Suprapubic skin (tissue), 4 donors: ENCODE data around the gene NCAPH2. TPM values are rescaled to one million over a fixed set of nuclear protein-coding genes. Genes with fewer than 3 reads are reported as not detected.

Experiments used
- DNase-seq, 2 donors: peaks; one replicate each; pipeline ENCODE4 v3.0.0-alpha.2; 2019; ENCODE audit warnings: low spot score in 2 of 2
- H3K27ac ChIP-seq: fragments of 200-600 bp; sonication (generic); one replicate; pipeline ENCODE4 v1.5.1; 2019
- H3K27me3 ChIP-seq: fragments of 200-600 bp; sonication (generic); one replicate; pipeline ENCODE4 v1.5.1; 2019
- H3K36me3 ChIP-seq: fragments of 200-600 bp; sonication (generic); one replicate; pipeline ENCODE4 v1.5.1; 2019
- H3K4me1 ChIP-seq: fragments of 200-600 bp; sonication (generic); one replicate; pipeline ENCODE4 v1.5.1; 2019
- H3K4me3 ChIP-seq: fragments of 200-600 bp; sonication (generic); one replicate; pipeline ENCODE4 v1.5.1; 2019; ENCODE audit warnings: mild to moderate bottlenecking
- H3K9me3 ChIP-seq: fragments of 200-600 bp; sonication (generic); one replicate; pipeline ENCODE4 v1.5.1; 2019
- CTCF ChIP-seq, 2 donors: fragments of 200-600 bp in 1 of 2; fragments of 450-650 bp in 1 of 2; sonication (generic) in 1 of 2; IDR thresholded peaks; one replicate each; pipeline ENCODE4 v1.5.1; 2016 to 2019; ENCODE audit warnings: antibody characterized with exemption in 2 of 2, mild to moderate bottlenecking in 1 of 2, moderate library complexity in 1 of 2
- EP300 ChIP-seq: sonication (generic); formaldehyde crosslinking; IDR thresholded peaks from one replicate; pipeline ENCODE4 v1.6.1; 2017; ENCODE audit warnings: antibody characterized with exemption
- POLR2A ChIP-seq, 2 donors: fragments of 450-650 bp; IDR thresholded peaks; one replicate each; pipeline ENCODE4 v1.6.1; 2017; ENCODE audit warnings: antibody characterized with exemption in 2 of 2, mild to moderate bottlenecking in 2 of 2, moderate library complexity in 2 of 2
- POLR2AphosphoS5 ChIP-seq, 3 donors: sonication (generic); formaldehyde crosslinking; IDR thresholded peaks; one replicate each; pipeline ENCODE4 v1.6.1; 2017; ENCODE audit warnings: antibody characterized with exemption in 3 of 3
- WGBS: methylation state at CpG from one replicate; pipeline ENCODE4 v1.1.5; 2018; 5-methylcytosine and 5-hydroxymethylcytosine counted together
- total RNA-seq, 4 donors: library from RNA; depleted of rRNA; stranded (reverse); fragments of >200 nt; gene quantifications; one replicate each; pipeline ENCODE4 v1.1.0, GENCODE V29; 2016

Gene NCAPH2
- total RNA-seq, 4 donors from 2014 or later = 39.6 to 51.9 (median 50.0) TPM

- Histone ChIP-seq H3K27ac (no peak overlapping the region), H3K4me3 (no peak overlapping the region), H3K9me3 (no peaks in the 10 kb centered on the region), H3K27me3 (no peaks in the 10 kb centered on the region), H3K36me3 (peaks cover 29% of the 10 kb centered on the region), H3K4me1 (no peaks in the 10 kb centered on the region)
- TF ChIP-seq CTCF (IDR thresholded peaks at IDR 0.05) (no peak), POLR2A (IDR thresholded peaks at IDR 0.05) (no peak), EP300 (no peak), POLR2AphosphoS5 (IDR thresholded peaks at IDR 0.05) (no peak)
- DNase-seq = peak in 1 of 2 donors; percentile 47
- 92% methylated on average over 10 of the region's 12 CpGs for WGBS
These were observed 62.8 kb downstream of the NCAPH2 start for GRCh38 chr22:50570861-50571260.

GRCh38 chr22:50571264-50572175 lies 63.5 kb downstream of the NCAPH2 start:
- Histone ChIP-seq H3K27ac (no peak overlapping the region), H3K27me3 (no peaks in the 10 kb centered on the region)

GRCh38 chr22:50572965-50573364 lies 64.9 kb downstream of the NCAPH2 start:
- Histone ChIP-seq H3K9me3 (no peaks in the 10 kb centered on the region), H3K4me3 (no peak overlapping the region), H3K27me3 (no peaks in the 10 kb centered on the region), H3K27ac (no peak overlapping the region), H3K36me3 (peaks cover 29% of the 10 kb centered on the region), H3K4me1 (peaks cover 1% of the 10 kb centered on the region)
- no peak for TF ChIP-seq EP300
- no peak for TF ChIP-seq POLR2AphosphoS5 (IDR thresholded peaks at IDR 0.05)
- TF ChIP-seq CTCF (IDR thresholded peaks at IDR 0.05) = no peak
- no peak for TF ChIP-seq POLR2A (IDR thresholded peaks at IDR 0.05)
- DNase-seq = peak in 1 of 2 donors; percentile 51
- WGBS = 80% methylated on average over 4 of the region's 11 CpGs

More at GRCh38 chr22:50571264-50572175, 63.5 kb downstream of the NCAPH2 start:
- Histone ChIP-seq H3K4me1 (no peaks in the 10 kb centered on the region), H3K9me3 (no peaks in the 10 kb centered on the region), H3K36me3 (peaks cover 29% of the 10 kb centered on the region), H3K4me3 (no peak overlapping the region)
- 84% methylated on average over 14 of the region's 26 CpGs for WGBS
- peak in 1 of 2 donors; percentile 55 for DNase-seq
- TF ChIP-seq POLR2AphosphoS5 (IDR thresholded peaks at IDR 0.05) (no peak), CTCF (IDR thresholded peaks at IDR 0.05) (no peak), EP300 (no peak), POLR2A (IDR thresholded peaks at IDR 0.05) (no peak)

GRCh38 chr22:50573491-50574382 lies 65.7 kb downstream of the NCAPH2 start:
- peak in 1 of 2 donors; percentile 40 for DNase-seq
- peaks cover 9% of the 10 kb centered on the region for H3K4me1 ChIP-seq
- H3K9me3 ChIP-seq = no peaks in the 10 kb centered on the region
- no peak overlapping the region for H3K27ac ChIP-seq
- TF ChIP-seq POLR2A (IDR thresholded peaks at IDR 0.05) = no peak
- TF ChIP-seq POLR2AphosphoS5 (IDR thresholded peaks at IDR 0.05) = no peak
- no peak for TF ChIP-seq CTCF (IDR thresholded peaks at IDR 0.05)
- no peak for TF ChIP-seq EP300
- no peak overlapping the region for H3K4me3 ChIP-seq
- 79% methylated on average over 13 of the region's 26 CpGs for WGBS
- H3K36me3 ChIP-seq = peaks cover 30% of the 10 kb centered on the region
- H3K27me3 ChIP-seq = no peaks in the 10 kb centered on the region
